CD14-positive monocyte (primary cell): ENCODE measurements around the gene AGAP1. TPM values are rescaled to one million over a fixed set of nuclear protein-coding genes. Genes with fewer than 3 reads are reported as not detected.

Source experiments
- DNase-seq, 3 donors: peaks; one replicate each; pipeline ENCODE4 v3.0.0-alpha.2; 2011 to 2022
- H2AFZ ChIP-seq: 2 replicates; pipeline ENCODE4 v1.6.0; 2012; ENCODE audit warnings: mild to moderate bottlenecking, low read depth, low read length, inconsistent platforms; ENCODE audit not compliant: insufficient read depth, poor library complexity, severe bottlenecking
- H3K27ac ChIP-seq, 2 donors: 1 replicate in 1 of 2; 2 replicates in 1 of 2; pipeline ENCODE4 v1.5.1; 2012 to 2013; ENCODE audit warnings: low read length in 2 of 2, control low read depth in 1 of 2, inconsistent platforms in 1 of 2, low read depth in 1 of 2, mild to moderate bottlenecking in 1 of 2
- H3K27me3 ChIP-seq, 2 donors: one replicate each; pipeline versions ENCODE4 v1.6.0 to v1.6.1; 2011 to 2013; ENCODE audit warnings: low read length in 2 of 2; ENCODE audit not compliant: control insufficient read depth in 2 of 2, insufficient read depth in 2 of 2
- H3K36me3 ChIP-seq, 2 donors: replicated peaks in 1 of 2; 1 replicate in 1 of 2; 2 replicates in 1 of 2; pipeline versions ENCODE4 v1.5.1 to v1.6.1; 2012 to 2013; ENCODE audit warnings: low read length in 2 of 2, control low read depth in 1 of 2, inconsistent platforms in 1 of 2, mild to moderate bottlenecking in 1 of 2; ENCODE audit not compliant: insufficient read depth in 2 of 2, control insufficient read depth in 1 of 2
- H3K4me1 ChIP-seq, 2 donors: 1 replicate in 1 of 2; 2 replicates in 1 of 2; pipeline versions ENCODE4 v1.5.1 to v1.6.1; 2012 to 2013; ENCODE audit warnings: low read length in 2 of 2, control low read depth in 1 of 2, inconsistent platforms in 1 of 2, mild to moderate bottlenecking in 1 of 2, moderate library complexity in 1 of 2; ENCODE audit not compliant: insufficient read depth in 2 of 2, control insufficient read depth in 1 of 2
- H3K4me2 ChIP-seq: replicated peaks from 2 replicates; pipeline ENCODE3; 2012; ENCODE audit warnings: low read length, moderate library complexity, mild to moderate bottlenecking; ENCODE audit not compliant: poor library complexity, severe bottlenecking; ENCODE audit errors: extremely low read depth
- H3K4me3 ChIP-seq, 3 experiments: fragments of 200-600 bp in 1 of 3; sonication (generic) in 1 of 3; replicated peaks in 1 of 3; 1 replicate in 2 of 3; 2 replicates in 1 of 3; pipeline ENCODE4 v1.5.1; 2011 to 2013; ENCODE audit warnings: low read length in 3 of 3, mild to moderate bottlenecking in 3 of 3, control low read depth in 2 of 3, low read depth in 2 of 3, inconsistent platforms in 1 of 3, moderate library complexity in 1 of 3
- H3K79me2 ChIP-seq: 2 replicates; pipeline ENCODE4 v1.6.0; 2012; ENCODE audit warnings: mild to moderate bottlenecking, control low read depth, inconsistent platforms, low read length, moderate library complexity; ENCODE audit not compliant: insufficient read depth
- H3K9ac ChIP-seq: 2 replicates; pipeline ENCODE4 v1.6.0; 2017; ENCODE audit warnings: low read length, mild to moderate bottlenecking; ENCODE audit not compliant: insufficient read depth, poor library complexity, severe bottlenecking
- H3K9me3 ChIP-seq, 2 donors: replicated peaks in 1 of 2; 1 replicate in 1 of 2; 2 replicates in 1 of 2; pipeline versions ENCODE4 v1.5.1 to v1.6.1; 2012 to 2013; ENCODE audit warnings: low read length in 2 of 2, control low read depth in 1 of 2; ENCODE audit not compliant: control insufficient read depth in 1 of 2, insufficient read depth in 1 of 2
- H4K20me1 ChIP-seq: 2 replicates; pipeline ENCODE4 v1.6.0; 2012; ENCODE audit warnings: mild to moderate bottlenecking, low read length, control low read depth, moderate library complexity; ENCODE audit not compliant: insufficient read depth
- H3K27ac Mint-ChIP-seq, 7 donors: one replicate each; pipeline ENCODE4 v1.8.0; 2020; ENCODE audit warnings: mild to moderate bottlenecking in 7 of 7, mixed read lengths in 7 of 7, moderate library complexity in 6 of 7, inconsistent platforms in 2 of 7
- H3K27me3 Mint-ChIP-seq, 3 donors: one replicate each; pipeline ENCODE4 v1.8.0; 2021 to 2022; ENCODE audit warnings: low read depth in 3 of 3, mild to moderate bottlenecking in 3 of 3, mixed read lengths in 3 of 3, moderate library complexity in 3 of 3, inconsistent platforms in 1 of 3
- H3K36me3 Mint-ChIP-seq, 2 donors: one replicate each; pipeline ENCODE4 v1.8.0; 2020; ENCODE audit warnings: mixed read lengths in 2 of 2, inconsistent platforms in 1 of 2, mild to moderate bottlenecking in 1 of 2
- H3K4me1 Mint-ChIP-seq: one replicate; pipeline ENCODE4 v1.8.0; 2020; ENCODE audit warnings: mild to moderate bottlenecking, mixed read lengths
- H3K4me3 Mint-ChIP-seq, 2 donors: one replicate each; pipeline ENCODE4 v1.8.0; 2020; ENCODE audit warnings: mild to moderate bottlenecking in 2 of 2, mixed read lengths in 2 of 2, moderate library complexity in 1 of 2
- H3K9me3 Mint-ChIP-seq, 7 donors: one replicate each; pipeline ENCODE4 v1.8.0; 2020 to 2022; ENCODE audit warnings: mixed read lengths in 7 of 7, mild to moderate bottlenecking in 6 of 7, moderate library complexity in 6 of 7, inconsistent platforms in 2 of 7
- WGBS: methylation state at CpG from one replicate; pipeline ENCODE4 v1.1.5; 2013; ENCODE audit warnings: missing lambda C conversion rate; ENCODE audit not compliant: insufficient coverage; 5-methylcytosine and 5-hydroxymethylcytosine counted together
- intact Hi-C, 2 donors: fragments of 100-400 bp; cut with micrococcal nuclease; formaldehyde crosslinking; loops; one replicate each; pipeline versions ENCODE4 v1.15.0 to v1.15.1; 2023
- polyA plus RNA-seq, 3 donors: library from polyadenylated mRNA; depleted of rRNA in 1 of 3; unstranded in 2 of 3; stranded (reverse) in 1 of 3; fragments of 300-500 nt in 2 of 3; fragments of >200 nt in 1 of 3; fragmentation: Illumina TruSeq in 2 of 3; gene quantifications; 1 replicate in 2 of 3; 2 replicates in 1 of 3; pipeline ENCODE4 v1.2.3, GENCODE V29; 2012 to 2021
- TF ChIP-seq, protein P1 (sequence below): fragments of 200-600 bp; IDR thresholded peaks from one replicate; pipeline ENCODE4 v1.8.0; 2022; ENCODE audit warnings: antibody characterized with exemption, mild to moderate bottlenecking

Gene AGAP1
- polyA plus RNA-seq, 3 donors: 0.12 TPM; not detected in 2

DNA sequence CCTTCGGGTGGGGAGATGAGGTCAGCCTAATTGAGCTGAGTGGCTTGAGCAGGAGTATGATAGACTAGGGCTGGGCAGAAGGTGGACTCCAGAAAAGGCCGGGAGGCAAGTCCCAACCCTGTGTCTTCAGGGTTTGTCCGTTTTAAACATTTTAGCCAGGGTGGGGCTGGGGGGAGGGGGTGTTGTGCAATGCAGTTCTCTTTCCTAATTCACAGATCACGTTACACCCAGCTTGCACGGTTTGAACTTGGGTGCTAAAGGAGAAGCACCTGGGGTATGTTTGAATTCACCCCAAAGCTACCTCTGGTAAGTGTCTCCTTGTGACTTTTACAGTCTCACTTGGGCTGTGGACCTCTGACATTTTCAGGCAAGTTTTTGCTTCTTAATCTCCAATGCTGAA lies 233.3 kb downstream of the AGAP1 start:
- no peaks in the 10 kb centered on the region for H3K36me3 Mint-ChIP-seq
- no peak overlapping the region for H3K9ac ChIP-seq
- H3K9me3 ChIP-seq: no peaks in the 10 kb centered on the region
- no peak overlapping the region for H2AFZ ChIP-seq
- no peaks in the 10 kb centered on the region for H3K36me3 ChIP-seq
- H3K9me3 Mint-ChIP-seq: peaks cover 0 to 3% (median 0%) of the 10 kb centered on the region in 7 donors
- no peaks in the 10 kb centered on the region for H4K20me1 ChIP-seq
- DNase-seq: no peak
- no peaks in the 10 kb centered on the region for H3K79me2 ChIP-seq
- 83% methylated on average over 1 of the region's 5 CpGs for WGBS
- H3K27ac ChIP-seq: no peak overlapping the region
- peaks cover 0 to 1% of the 10 kb centered on the region in 2 donors for H3K4me1 ChIP-seq
- no peak overlapping the region for H3K27ac Mint-ChIP-seq
- peaks cover 12% of the 10 kb centered on the region for H3K4me1 Mint-ChIP-seq
- H3K4me3 ChIP-seq: no peak overlapping the region
- H3K27me3 ChIP-seq: no peaks in the 10 kb centered on the region
- intact Hi-C loops: no loop called here
- H3K27me3 Mint-ChIP-seq: peaks cover 2 to 4% (median 2%) of the 10 kb centered on the region in 3 donors
- TF ChIP-seq, protein P1, sequence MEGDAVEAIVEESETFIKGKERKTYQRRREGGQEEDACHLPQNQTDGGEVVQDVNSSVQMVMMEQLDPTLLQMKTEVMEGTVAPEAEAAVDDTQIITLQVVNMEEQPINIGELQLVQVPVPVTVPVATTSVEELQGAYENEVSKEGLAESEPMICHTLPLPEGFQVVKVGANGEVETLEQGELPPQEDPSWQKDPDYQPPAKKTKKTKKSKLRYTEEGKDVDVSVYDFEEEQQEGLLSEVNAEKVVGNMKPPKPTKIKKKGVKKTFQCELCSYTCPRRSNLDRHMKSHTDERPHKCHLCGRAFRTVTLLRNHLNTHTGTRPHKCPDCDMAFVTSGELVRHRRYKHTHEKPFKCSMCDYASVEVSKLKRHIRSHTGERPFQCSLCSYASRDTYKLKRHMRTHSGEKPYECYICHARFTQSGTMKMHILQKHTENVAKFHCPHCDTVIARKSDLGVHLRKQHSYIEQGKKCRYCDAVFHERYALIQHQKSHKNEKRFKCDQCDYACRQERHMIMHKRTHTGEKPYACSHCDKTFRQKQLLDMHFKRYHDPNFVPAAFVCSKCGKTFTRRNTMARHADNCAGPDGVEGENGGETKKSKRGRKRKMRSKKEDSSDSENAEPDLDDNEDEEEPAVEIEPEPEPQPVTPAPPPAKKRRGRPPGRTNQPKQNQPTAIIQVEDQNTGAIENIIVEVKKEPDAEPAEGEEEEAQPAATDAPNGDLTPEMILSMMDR: no peak
- H3K4me2 ChIP-seq: no peak overlapping the region
- H3K4me3 Mint-ChIP-seq: no peak overlapping the region

DNA sequence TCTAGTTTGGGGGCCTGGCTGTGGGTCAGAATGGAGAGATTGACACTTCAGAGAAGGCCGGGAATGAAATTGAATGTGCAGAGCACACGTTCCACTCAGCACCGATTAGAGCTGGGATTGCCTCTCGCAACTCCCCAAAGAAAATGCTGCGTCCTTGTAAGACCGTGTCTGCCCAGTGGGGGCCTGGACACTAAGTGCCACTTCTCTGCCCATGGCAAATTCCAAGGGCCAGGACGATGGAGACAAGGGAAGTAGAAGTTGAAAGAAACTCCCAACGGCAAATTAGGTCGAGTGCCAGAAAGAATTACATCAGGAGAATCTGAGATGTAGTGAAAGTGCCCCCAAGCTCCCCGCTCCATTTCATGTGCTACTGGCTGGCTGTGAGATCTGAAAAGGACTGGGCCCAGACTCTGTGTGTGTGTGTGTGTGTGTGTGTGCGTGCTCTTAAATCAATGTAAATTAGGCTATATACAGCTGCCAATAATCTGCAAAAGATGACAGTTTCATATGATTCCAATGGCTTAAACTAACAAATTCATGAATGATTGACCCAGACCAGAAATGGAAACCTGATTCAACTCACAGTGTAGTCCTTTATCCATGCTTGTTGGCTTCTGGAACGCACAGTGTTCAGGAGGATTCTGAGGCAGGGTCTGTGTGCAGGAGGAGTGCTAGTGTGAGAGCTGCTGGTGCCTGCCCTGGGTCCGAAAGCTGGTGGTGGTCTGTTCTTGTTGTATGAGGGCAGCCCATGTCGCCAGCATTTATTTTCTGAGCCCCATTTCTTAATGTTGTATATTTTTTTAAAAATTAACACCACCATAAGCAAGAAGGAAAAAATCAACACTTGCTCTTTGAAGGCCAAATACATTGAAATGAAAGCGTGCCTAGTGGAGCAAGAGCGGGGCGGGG lies 234.3 kb downstream of the AGAP1 start:
- 94% methylated on average over 14 of the region's 17 CpGs for WGBS
- Histone ChIP-seq H3K4me1 (peaks cover 4% of the 10 kb centered on the region in 2 donors), H4K20me1 (no peaks in the 10 kb centered on the region), H3K27ac (no peak overlapping the region), H3K4me3 (no peak overlapping the region), H3K9ac (no peak overlapping the region), H3K9me3 (no peaks in the 10 kb centered on the region), H3K27me3 (peaks cover 0 to 2% of the 10 kb centered on the region in 2 donors), H2AFZ (no peak overlapping the region), H3K79me2 (no peaks in the 10 kb centered on the region), H3K36me3 (no peaks in the 10 kb centered on the region), H3K4me2 (no peak overlapping the region)
- H3K36me3 Mint-ChIP-seq: no peaks in the 10 kb centered on the region
- no peak overlapping the region for H3K4me3 Mint-ChIP-seq
- H3K9me3 Mint-ChIP-seq: peaks cover 0 to 3% (median 0%) of the 10 kb centered on the region in 7 donors
- peaks cover 1 to 6% (median 4%) of the 10 kb centered on the region in 3 donors for H3K27me3 Mint-ChIP-seq
- intact Hi-C loops: no loop called here
- no peak for DNase-seq
- H3K27ac Mint-ChIP-seq: peak overlapping the region in 1 of 7 donors; percentile 69
- TF ChIP-seq, protein P1: no peak
- peaks cover 17% of the 10 kb centered on the region for H3K4me1 Mint-ChIP-seq
